K562 (cell line): Measurements from ENCODE around the gene PPP1R16B.

ENCODE experiments used
- BHLHE40 ChIP-seq: IDR thresholded peaks from 2 replicates; pipeline ENCODE4 v1.6.1; 2011; ENCODE audit warnings: low read length, improper control_type of control experiment
- CREM ChIP-seq: IDR thresholded peaks from 2 replicates; pipeline ENCODE4 v1.6.1; 2014; ENCODE audit warnings: antibody characterized with exemption, low read depth
- CTCF ChIP-seq, 3 experiments: IDR thresholded peaks in 2 of 3; conservative IDR thresholded peaks in 1 of 3; 2 replicates each; pipeline ENCODE4 v1.5.1; 2011 to 2012; ENCODE audit warnings: low read length in 3 of 3, mild to moderate bottlenecking in 3 of 3, control low read depth in 2 of 3, improper control_type of control experiment in 1 of 3, inconsistent platforms in 1 of 3, low read depth in 1 of 3, mixed read lengths in 1 of 3, moderate library complexity in 1 of 3; ENCODE audit not compliant: insufficient read depth in 2 of 3
- EZH2 ChIP-seq: IDR thresholded peaks from 2 replicates; pipeline ENCODE4 v1.6.1; 2012; ENCODE audit warnings: low read depth, mild to moderate bottlenecking, inconsistent platforms, low read length, borderline replicate concordance
- KLF16 ChIP-seq: IDR thresholded peaks from 2 replicates; pipeline ENCODE4 v1.6.1; 2016; ENCODE audit warnings: antibody characterized with exemption
- LEF1 ChIP-seq: fragments of 450-650 bp; IDR thresholded peaks from 2 replicates; pipeline ENCODE4 v1.6.1; 2016; ENCODE audit warnings: mild to moderate bottlenecking
- NR1H2 ChIP-seq: sonication (generic); formaldehyde crosslinking; IDR thresholded peaks from 2 replicates; pipeline ENCODE4 v1.4.0; 2020; ENCODE audit warnings: mild to moderate bottlenecking, missing genetic modification reagents
- POLR2AphosphoS2 ChIP-seq: IDR thresholded peaks from 2 replicates; pipeline ENCODE4 v1.6.1; 2012; ENCODE audit warnings: low read length, improper control_type of control experiment
- REST ChIP-seq, 2 experiments: fragments of 450-650 bp; formaldehyde crosslinking in 1 of 2; IDR thresholded peaks; 2 replicates each; pipeline versions ENCODE4 v1.4.0 to v1.6.1; 2014 to 2020; ENCODE audit warnings: mild to moderate bottlenecking in 2 of 2, borderline replicate concordance in 1 of 2, low read depth in 1 of 2
- RNF2 ChIP-seq: sonication (generic); IDR thresholded peaks from 2 replicates; pipeline ENCODE4 v1.6.1; 2016
- SIN3A ChIP-seq, 2 experiments: fragments of 150-350 bp in 1 of 2; IDR thresholded peaks; 2 replicates each; pipeline ENCODE4 v1.6.1; 2011 to 2016; ENCODE audit warnings: borderline replicate concordance in 2 of 2, low read depth in 2 of 2, low read length in 2 of 2, mild to moderate bottlenecking in 2 of 2, moderate library complexity in 2 of 2; ENCODE audit not compliant: control insufficient read depth in 1 of 2
- ZNF512 ChIP-seq: IDR thresholded peaks from 2 replicates; pipeline ENCODE4 v1.6.1; 2016; ENCODE audit warnings: missing genetic modification characterization, missing compliant biosample characterization
- ZSCAN29 ChIP-seq: fragments of 450-650 bp; IDR thresholded peaks from 2 replicates; pipeline ENCODE4 v1.6.1; 2017

GRCh38 chr20:38829296-38829875 is 23.9 kb downstream of the PPP1R16B start:
- TF ChIP-seq POLR2AphosphoS2 = no peak
- TF ChIP-seq REST (IDR thresholded peaks at IDR 0.05; ENCODE audit: borderline replicate concordance) = no peak
- no peak for TF ChIP-seq REST (CRISPR knock-in tag; IDR thresholded peaks at IDR 0.05; ENCODE audit: low read depth)
- no peak for TF ChIP-seq ZSCAN29
- no peak for TF ChIP-seq LEF1
- TF ChIP-seq BHLHE40 = no peak
- TF ChIP-seq CREM = no peak
- TF ChIP-seq KLF16 = no peak
- TF ChIP-seq SIN3A (IDR thresholded peaks at IDR 0.05; ENCODE audit: borderline replicate concordance in 2 of 2, control insufficient read depth in 1 of 2, low read depth in 2 of 2, low read length in 2 of 2) = no peak
- TF ChIP-seq NR1H2 (CRISPR knock-in tag) = no peak
- TF ChIP-seq CTCF (IDR thresholded peaks at IDR 0.05 in 2 of 3, conservative IDR thresholded peaks at IDR 0.05 in 1 of 3; ENCODE audit: insufficient read depth in 2 of 3, low read depth in 1 of 3, low read length in 3 of 3) = no peak
- no peak for TF ChIP-seq ZNF512 (tag)
- TF ChIP-seq RNF2 = no peak
- no peak for TF ChIP-seq EZH2
